GM12872 (cell line): ENCODE results near the gene MBP.

Experiments used
- TF ChIP-seq, protein P1 (sequence below): IDR thresholded peaks from 3 replicates; pipeline ENCODE4 v1.5.1; 2011; ENCODE audit warnings: low read depth, mild to moderate bottlenecking, low read length, moderate library complexity; ENCODE audit not compliant: insufficient read depth

Gene MBP

DNA sequence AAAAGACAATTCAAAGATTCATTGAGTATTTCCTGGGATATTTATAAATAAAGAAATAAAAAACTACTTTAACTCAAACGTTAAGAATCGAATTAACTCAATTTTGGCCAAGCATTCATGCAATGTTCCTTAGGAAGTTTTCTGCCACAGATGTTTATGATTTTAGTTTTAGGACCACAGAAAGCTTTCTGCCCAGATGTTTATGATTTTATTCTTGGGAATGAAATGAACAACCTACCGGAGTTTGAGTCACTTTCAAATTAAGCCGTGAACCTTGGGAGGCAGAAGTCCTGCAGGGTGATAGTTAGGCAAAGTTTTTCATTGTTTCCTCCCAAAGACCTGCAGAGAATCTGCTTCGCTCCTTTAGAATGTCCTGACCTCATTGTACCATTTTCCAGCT lies 34.7 kb upstream of the MBP start:
- TF ChIP-seq, protein P1, sequence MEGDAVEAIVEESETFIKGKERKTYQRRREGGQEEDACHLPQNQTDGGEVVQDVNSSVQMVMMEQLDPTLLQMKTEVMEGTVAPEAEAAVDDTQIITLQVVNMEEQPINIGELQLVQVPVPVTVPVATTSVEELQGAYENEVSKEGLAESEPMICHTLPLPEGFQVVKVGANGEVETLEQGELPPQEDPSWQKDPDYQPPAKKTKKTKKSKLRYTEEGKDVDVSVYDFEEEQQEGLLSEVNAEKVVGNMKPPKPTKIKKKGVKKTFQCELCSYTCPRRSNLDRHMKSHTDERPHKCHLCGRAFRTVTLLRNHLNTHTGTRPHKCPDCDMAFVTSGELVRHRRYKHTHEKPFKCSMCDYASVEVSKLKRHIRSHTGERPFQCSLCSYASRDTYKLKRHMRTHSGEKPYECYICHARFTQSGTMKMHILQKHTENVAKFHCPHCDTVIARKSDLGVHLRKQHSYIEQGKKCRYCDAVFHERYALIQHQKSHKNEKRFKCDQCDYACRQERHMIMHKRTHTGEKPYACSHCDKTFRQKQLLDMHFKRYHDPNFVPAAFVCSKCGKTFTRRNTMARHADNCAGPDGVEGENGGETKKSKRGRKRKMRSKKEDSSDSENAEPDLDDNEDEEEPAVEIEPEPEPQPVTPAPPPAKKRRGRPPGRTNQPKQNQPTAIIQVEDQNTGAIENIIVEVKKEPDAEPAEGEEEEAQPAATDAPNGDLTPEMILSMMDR: no peak

DNA sequence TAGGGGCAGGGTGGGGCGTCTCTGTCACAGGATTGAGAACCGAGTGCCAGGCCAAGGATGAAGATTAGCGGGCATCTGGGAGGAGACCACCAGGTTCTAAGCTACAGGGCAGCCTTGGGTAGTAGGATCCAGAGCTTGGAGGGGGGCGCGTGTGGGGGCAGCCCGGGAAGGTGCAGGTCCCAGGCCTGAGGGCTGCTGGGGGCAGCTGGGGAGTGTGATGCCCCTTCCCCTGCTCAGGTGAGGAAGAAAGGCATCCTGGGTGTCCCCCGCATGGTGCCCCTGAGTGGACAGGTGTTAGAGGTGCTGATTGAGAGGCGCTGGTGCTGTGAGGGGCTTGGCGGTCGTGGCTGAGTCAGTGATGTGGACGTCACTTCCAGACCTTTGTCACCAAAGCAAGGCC lies 33.9 kb upstream of the MBP start:
- TF ChIP-seq, protein P1: no peak

DNA sequence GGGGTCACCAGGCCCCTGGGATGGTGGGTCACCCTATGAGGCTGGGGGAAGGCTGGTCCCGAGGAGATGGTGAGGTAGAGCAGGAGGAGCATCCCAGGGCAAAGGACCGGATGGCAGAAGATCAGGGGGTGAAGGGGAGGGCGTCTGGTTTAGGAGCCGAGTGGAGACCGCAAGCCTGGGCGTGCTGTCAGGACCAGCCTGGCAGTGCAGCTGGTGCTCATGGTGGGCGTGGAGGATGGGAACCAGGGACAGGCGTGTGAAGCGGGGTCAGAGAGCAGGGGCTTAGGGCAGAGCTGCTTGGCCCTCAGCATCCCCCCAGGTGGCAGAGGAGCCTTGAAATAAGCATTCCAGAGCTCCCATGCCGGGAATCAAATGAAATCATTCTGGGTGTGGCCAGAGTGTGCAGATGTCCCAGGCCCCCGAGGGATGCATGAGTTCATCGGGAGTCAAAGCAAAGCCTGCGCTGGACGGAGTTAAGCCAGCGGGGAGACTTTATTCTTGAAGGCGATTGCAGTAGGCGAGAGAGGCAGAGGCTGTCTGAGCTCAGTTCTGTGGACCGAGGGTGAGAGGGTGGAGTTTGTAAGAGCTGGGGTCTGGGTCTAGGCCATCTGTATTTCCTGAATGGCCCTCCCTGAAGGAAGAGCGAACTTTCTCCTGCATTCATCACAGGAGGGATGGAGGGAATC lies 33.1 kb upstream of the MBP start:
- TF ChIP-seq, protein P1: no peak

DNA sequence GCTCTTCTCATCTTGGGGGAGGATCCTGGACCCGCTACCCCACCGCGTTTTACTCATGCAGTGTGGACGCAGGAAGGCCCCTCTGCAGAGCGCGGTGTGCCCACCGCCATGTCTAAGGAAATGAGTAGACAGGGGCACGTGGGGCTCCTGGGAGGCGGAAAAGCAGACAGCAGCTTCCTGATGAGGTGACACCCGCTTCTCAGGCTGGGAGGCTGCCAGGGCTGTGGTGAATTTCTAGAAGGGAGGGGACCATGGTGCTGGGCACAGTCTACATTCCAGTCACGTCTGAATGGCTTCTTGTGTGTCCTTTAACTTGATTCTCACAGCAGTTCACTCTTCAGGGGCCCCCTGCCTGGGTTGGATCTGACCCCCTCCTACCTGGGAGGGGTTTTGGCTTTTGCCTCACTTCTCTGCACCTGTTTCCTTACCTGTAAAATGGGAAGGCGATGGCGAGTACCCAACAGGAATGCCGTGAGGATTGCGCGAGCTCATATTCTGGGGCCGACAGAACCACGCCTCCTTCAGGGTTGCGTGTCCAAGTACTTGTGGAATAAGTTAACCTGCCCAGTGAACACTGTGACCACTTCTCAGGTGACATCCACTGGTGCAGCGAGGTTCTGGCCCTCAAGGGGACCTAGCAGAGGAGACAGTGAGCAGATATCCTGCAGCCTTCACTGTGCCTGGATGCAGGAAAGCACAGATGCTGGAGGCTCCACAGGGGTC lies 32.3 kb upstream of the MBP start:
- TF ChIP-seq, protein P1: no peak

DNA sequence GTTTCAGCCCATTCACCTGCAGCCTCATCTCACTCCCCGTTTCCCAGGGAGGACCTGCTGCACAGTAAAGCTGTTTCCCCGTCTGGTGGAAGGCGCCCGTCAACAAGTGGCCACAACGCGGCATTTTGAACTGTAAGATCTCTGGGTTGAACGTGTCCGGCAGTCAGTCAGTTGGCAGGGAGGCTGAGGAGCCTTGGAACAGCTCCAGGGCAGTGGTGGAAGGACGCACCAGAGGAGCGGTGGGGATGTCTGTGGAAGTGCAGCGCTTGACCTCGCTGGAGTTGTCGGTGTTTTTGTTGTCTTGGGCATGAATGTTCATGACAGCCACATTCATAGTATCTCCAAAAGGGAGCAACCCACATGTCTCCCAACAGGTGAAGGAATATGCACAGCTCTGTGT lies 31.4 kb upstream of the MBP start:
- TF ChIP-seq, protein P1: no peak

DNA sequence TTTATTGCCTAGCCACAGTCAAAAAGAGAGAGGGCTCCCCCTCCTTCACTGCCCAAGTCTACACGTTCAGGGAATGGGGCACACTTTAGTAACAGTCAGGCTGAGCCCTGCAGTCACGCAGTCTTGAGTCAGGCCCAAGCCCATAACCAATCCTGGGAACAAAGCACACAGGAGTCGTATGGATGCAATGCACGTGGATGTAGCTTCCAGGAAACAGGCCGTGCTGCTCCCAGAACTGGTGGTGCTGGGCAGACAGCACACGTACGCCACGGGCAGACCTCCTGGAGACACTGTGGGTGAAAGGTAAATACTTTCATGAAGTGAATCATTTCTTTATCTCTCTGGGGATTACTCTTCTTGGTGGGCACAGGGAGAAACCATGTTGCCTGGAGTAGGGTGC lies 30.0 kb upstream of the MBP start:
- TF ChIP-seq, protein P1: no peak

DNA sequence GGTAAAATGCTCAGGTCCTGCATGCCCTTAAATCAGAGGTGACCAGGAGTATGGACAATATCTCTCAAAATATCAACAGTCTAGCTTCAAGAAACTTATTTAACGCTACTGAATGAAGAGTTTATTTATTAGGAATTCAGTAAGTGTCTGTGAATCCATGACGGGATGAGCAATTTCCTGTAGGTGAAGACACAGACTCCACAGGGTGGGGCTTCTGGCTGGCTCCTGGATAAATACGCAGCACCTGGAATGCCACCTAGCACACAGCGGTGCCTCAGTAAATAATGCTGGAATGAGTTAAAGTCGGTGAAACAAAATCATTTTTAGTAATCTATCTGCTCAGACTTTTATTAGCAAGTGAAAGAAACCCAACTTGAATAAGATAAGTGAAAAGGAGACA lies 29.4 kb upstream of the MBP start:
- TF ChIP-seq, protein P1: no peak
